ENCODE results near the gene DNM3. TPM values are rescaled to one million over a fixed set of nuclear protein-coding genes. Genes with fewer than 3 reads are reported as not detected.
A peak's percentile ranks its signal among the peaks of the same experiment; 100 is the strongest.

Gene DNM3
- total RNA-seq, 1 donor from 2014 or later, result 2.1 TPM

GRCh38 chr1:172391976-172392375 lies 550.7 kb downstream of the DNM3 start:
- H3K9me3 Mint-ChIP-seq, result peaks cover 4% of the 10 kb centered on the region
- H3K27ac Mint-ChIP-seq, result peak overlapping the region; percentile 43
- no peaks in the 10 kb centered on the region for H3K36me3 Mint-ChIP-seq
- TF ChIP-seq CTCF (conservative IDR thresholded peaks at IDR 0.05), result no peak
- H3K4me1 Mint-ChIP-seq (ENCODE audit: unreplicated experiment), result peaks cover 48% of the 10 kb centered on the region
- no peak for DNase-seq (ENCODE audit: extremely low spot score, unreplicated experiment)
- H3K27me3 Mint-ChIP-seq, result no peaks in the 10 kb centered on the region
- no peak overlapping the region for H3K4me3 Mint-ChIP-seq

GRCh38 chr1:172393354-172393753 lies 552.1 kb downstream of the DNM3 start:
- H3K27ac Mint-ChIP-seq, result peak overlapping the region; percentile 86
- H3K36me3 Mint-ChIP-seq, result no peaks in the 10 kb centered on the region
- H3K9me3 Mint-ChIP-seq, result peaks cover 4% of the 10 kb centered on the region
- H3K4me1 Mint-ChIP-seq (ENCODE audit: unreplicated experiment), result peaks cover 54% of the 10 kb centered on the region
- peak overlapping the region; percentile 74 for H3K4me3 Mint-ChIP-seq
- no peak for DNase-seq (ENCODE audit: extremely low spot score, unreplicated experiment)
- TF ChIP-seq CTCF (conservative IDR thresholded peaks at IDR 0.05), result no peak
- no peaks in the 10 kb centered on the region for H3K27me3 Mint-ChIP-seq

- H3K4me1 Mint-ChIP-seq (ENCODE audit: unreplicated experiment), result peaks cover 63% of the 10 kb centered on the region
- no peak for TF ChIP-seq CTCF (conservative IDR thresholded peaks at IDR 0.05)
- H3K36me3 Mint-ChIP-seq, result no peaks in the 10 kb centered on the region
- H3K27me3 Mint-ChIP-seq, result no peaks in the 10 kb centered on the region
- H3K27ac Mint-ChIP-seq, result peak overlapping the region; percentile 86
- H3K9me3 Mint-ChIP-seq, result peaks cover 4% of the 10 kb centered on the region
- peak overlapping the region; percentile 19 for H3K4me3 Mint-ChIP-seq
- DNase-seq (ENCODE audit: extremely low spot score, unreplicated experiment), result no peak
These were observed 552.9 kb downstream of the DNM3 start for GRCh38 chr1:172394141-172394751.

- H3K4me1 Mint-ChIP-seq (ENCODE audit: unreplicated experiment), result peaks cover 65% of the 10 kb centered on the region
- peaks cover 4% of the 10 kb centered on the region for H3K9me3 Mint-ChIP-seq
- H3K27me3 Mint-ChIP-seq, result no peaks in the 10 kb centered on the region
- peak overlapping the region; percentile 86 for H3K27ac Mint-ChIP-seq
- H3K36me3 Mint-ChIP-seq, result no peaks in the 10 kb centered on the region
- no peak for DNase-seq (ENCODE audit: extremely low spot score, unreplicated experiment)
- no peak overlapping the region for H3K4me3 Mint-ChIP-seq
- TF ChIP-seq CTCF (conservative IDR thresholded peaks at IDR 0.05), result no peak
These were observed 553.5 kb downstream of the DNM3 start for GRCh38 chr1:172394811-172395210.

- no peak for TF ChIP-seq CTCF (conservative IDR thresholded peaks at IDR 0.05)
- Mint-ChIP-seq H3K27ac (no peak overlapping the region), H3K9me3 (peaks cover 4% of the 10 kb centered on the region), H3K36me3 (no peaks in the 10 kb centered on the region), H3K27me3 (no peaks in the 10 kb centered on the region), H3K4me3 (no peak overlapping the region), H3K4me1 (ENCODE audit: unreplicated experiment) (peaks cover 66% of the 10 kb centered on the region)
- DNase-seq (ENCODE audit: extremely low spot score, unreplicated experiment), result no peak
These were observed 554.3 kb downstream of the DNM3 start for GRCh38 chr1:172395576-172395975.
